Measurements from ENCODE around the gene SLC22A23.

Gene SLC22A23

GRCh38 chr6:3235486-3235885 lies 221.4 kb downstream of the SLC22A23 start:
- DNase-seq = no peak

GRCh38 chr6:3233904-3234303 lies 222.9 kb downstream of the SLC22A23 start:
- DNase-seq = peak; percentile 64

- DNase-seq = peak; percentile 23
Measured at GRCh38 chr6:3233321-3233720, 223.5 kb downstream of the SLC22A23 start.

- DNase-seq = peak; percentile 78
Measured at GRCh38 chr6:3232017-3232945, 224.6 kb downstream of the SLC22A23 start.

GRCh38 chr6:3231247-3232016 lies 225.4 kb downstream of the SLC22A23 start:
- peak; percentile 95 for DNase-seq

- DNase-seq = peak; percentile 92
Measured at GRCh38 chr6:3230900-3231246, 226.0 kb downstream of the SLC22A23 start.

GRCh38 chr6:3230256-3230882 lies 226.5 kb downstream of the SLC22A23 start:
- peak; percentile 34 for DNase-seq

- DNase-seq = peak; percentile 40
Measured at GRCh38 chr6:3229566-3230178, 227.2 kb downstream of the SLC22A23 start.

- peak; percentile 95 for DNase-seq
Measured at GRCh38 chr6:3228771-3229565, 227.9 kb downstream of the SLC22A23 start.

GRCh38 chr6:3228046-3228671 lies 228.7 kb downstream of the SLC22A23 start:
- DNase-seq = peak; percentile 89

- DNase-seq = peak; percentile 96
Measured at GRCh38 chr6:3227363-3228045, 229.3 kb downstream of the SLC22A23 start, which contains the start of gene TUBB2B. Gene TUBB2B (minus strand): TSS chr6:3227653. CDS start chr6:3227543, 110 bp downstream.

- peak; percentile 27 for DNase-seq
Measured at GRCh38 chr6:3226481-3227362, 230.1 kb downstream of the SLC22A23 start.

GRCh38 chr6:3226042-3226441 lies 230.8 kb downstream of the SLC22A23 start:
- DNase-seq = peak; percentile 26

GRCh38 chr6:3222506-3223038 lies 234.3 kb downstream of the SLC22A23 start:
- DNase-seq = peak; percentile 41

GRCh38 chr6:3221578-3221977 lies 235.3 kb downstream of the SLC22A23 start:
- no peak for DNase-seq

- DNase-seq = no peak
Measured at GRCh38 chr6:3220366-3220765, 236.5 kb downstream of the SLC22A23 start.

Measured in NCI-H2227 treated with DMSO at 0.1 percent for 48 hours (cell line).